ENCODE data around the gene CHCHD10.

- TF ChIP-seq CTCF (IDR thresholded peaks at IDR 0.05; ENCODE audit: low read depth, low read length, missing input control) (no peak), ZBTB33 (IDR thresholded peaks at IDR 0.05) (no peak)
These were observed 49.2 kb downstream of the CHCHD10 start for GRCh38 chr22:23718371-23719165.
